HG03432 (cell line): ENCODE results near the gene CDC20B.

Source experiments
- ATAC-seq: cut with Tn5 transposase; IDR thresholded peaks from one replicate; pipeline ENCODE4 v1.9.1; 2021; ENCODE audit warnings: mild to moderate bottlenecking, moderate library complexity; ENCODE audit not compliant: unreplicated experiment

Gene CDC20B, protein sequence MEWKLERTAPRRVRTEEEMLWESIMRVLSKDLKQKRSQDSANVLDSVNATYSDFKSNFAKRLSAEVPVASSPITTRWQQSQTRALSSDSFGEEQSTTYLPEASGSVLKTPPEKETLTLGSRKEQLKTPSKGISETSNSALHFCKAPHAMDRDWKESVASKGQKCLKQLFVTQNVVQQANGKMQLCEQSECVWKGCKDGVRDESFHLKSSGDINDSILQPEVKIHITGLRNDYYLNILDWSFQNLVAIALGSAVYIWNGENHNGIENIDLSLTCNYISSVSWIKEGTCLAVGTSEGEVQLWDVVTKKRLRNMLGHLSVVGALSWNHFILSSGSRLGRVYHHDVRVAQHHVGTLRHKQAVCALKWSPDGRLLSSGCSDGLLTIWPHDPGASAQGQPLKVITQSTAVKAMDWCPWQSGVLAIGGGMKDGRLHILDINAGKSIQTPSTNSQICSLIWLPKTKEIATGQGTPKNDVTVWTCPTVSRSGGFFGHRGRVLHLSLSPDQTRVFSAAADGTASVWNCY

GRCh38 chr5:55172937-55173686, at the start of gene CDC20B:
Gene CDC20B, minus strand, starts transcription at chr5:55173177. Its CDS starts 177 bp downstream, at chr5:55173000.
- peak; percentile 94 for ATAC-seq

DNA sequence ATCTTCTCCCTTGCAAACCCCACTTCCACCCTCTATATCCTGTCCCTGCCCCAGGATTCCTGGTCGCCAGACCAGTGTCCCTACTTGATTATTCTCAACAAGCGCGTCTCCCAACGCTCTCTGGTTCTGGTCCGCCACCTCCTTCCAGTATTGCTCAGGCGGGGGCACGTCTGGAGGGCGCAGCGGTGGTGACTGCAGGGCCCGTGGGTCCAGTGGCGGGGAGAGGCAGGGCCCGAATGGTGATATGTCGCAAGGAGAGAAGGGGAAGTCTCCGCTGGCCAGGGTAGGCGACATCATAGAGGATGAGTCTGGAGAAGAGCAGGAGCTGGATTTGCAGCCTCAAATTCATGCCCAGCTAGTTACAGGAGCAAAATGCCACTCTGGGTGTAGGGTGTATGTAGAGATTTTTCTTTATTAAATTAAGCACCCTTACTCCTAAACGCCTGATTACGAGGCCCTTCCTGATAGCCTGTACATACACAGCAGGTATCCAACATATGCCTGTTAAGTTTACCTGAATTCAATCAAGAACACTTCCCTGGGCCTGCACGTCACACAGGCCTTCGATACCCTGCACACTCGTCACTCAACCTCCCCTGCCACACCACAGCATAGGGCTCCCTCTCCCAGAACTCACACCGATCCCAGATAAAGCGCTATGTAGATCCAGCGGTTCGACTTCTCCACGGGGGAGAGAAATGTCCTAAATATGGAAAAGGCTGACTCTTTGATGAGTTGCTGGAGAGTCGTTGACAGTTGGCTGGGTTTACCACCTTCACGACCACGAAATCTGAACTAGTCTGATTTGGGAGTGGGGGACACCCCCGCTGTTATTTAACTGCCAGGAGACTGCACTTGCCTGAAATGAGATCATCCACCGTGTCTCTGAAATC, 49.4 kb upstream of the CDC20B start:
- ATAC-seq = no peak

- no peak for ATAC-seq
Observed at GRCh38 chr5:55220433-55221185, 47.6 kb upstream of the CDC20B start.

DNA sequence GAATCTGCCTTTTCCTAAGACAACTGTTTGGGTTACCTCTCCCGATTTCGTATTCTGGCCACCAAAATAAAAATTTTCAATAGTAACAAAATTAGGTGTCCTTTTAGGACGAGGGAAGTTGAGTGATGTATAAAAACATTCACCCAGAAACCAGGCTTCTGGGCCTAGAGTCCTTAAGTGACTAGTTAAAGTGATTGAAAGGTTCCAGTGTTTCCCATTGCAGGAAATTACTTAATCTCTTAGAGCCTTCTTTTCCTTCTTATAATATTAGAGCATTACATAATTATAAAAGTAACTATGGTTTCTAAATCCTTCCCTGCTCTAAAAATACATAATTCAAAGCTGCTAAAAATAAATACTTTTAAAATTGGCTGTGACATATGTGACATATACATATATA, 46.8 kb upstream of the CDC20B start:
- ATAC-seq = no peak

DNA sequence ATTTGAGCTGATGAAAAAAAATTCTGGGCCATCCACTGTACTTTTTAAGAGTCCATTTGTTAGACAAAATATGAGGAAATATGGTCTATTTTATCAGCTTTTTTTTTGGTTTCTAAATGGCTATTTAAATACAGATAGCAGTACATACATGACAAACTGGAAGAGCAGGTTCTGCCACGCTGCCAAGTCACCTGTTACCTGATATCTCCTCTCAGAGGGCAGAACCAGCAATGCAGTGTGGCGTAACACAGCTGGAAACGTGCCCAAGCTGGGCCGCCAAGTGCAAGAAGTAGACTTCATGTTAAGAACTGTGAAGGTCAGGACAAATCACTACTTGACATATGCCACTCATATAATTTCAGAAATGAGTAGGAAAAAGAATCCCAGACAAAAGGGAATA, 46.0 kb upstream of the CDC20B start:
- ATAC-seq = no peak

GRCh38 chr5:55211184-55211874, 38.4 kb upstream of the CDC20B start:
- no peak for ATAC-seq

GRCh38 chr5:55205001-55205400, 32.0 kb upstream of the CDC20B start:
- no peak for ATAC-seq

- ATAC-seq = no peak
Observed at GRCh38 chr5:55191165-55191564, 18.2 kb upstream of the CDC20B start.

- no peak for ATAC-seq
Observed at GRCh38 chr5:55188656-55189540, 15.9 kb upstream of the CDC20B start.

GRCh38 chr5:55187370-55187769, 14.4 kb upstream of the CDC20B start:
- ATAC-seq = no peak

DNA sequence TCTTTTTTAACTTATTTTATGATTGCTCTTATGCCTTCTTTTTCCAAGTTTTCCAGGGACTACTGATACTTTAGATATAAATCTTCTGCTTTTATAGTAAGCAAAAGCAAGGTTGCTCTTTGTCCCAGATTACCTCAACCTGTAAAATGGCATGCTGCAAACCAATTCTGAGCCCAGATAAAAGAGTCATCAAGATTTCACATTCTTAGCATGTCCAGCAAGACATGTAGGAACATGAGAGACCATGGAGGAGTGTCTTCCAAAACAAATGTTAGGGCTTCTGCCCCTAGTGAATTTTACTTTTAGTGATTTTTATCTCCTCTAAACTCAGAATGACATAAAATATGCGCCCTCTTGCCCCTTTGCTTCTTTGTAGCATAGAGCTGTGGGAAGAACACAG, 7.0 kb upstream of the CDC20B start:
- no peak for ATAC-seq

DNA sequence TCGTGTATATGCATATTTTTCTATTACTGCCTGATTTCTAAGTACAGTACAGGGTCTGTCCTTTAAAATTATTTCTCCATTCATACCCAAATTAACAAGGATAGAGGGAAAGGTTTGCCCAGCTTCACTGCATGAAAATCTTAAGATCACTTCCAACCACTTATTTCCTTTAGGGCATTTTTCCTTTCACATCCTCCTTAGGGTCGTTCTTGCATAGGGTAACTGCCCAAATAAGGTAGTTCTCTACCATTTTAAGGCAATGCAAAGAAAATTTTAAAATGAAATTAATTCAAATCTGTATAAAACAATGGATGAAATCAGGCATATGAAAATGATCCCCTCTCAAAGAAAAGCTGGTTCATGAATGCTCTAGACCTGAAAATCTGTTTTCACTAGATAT, 4.1 kb upstream of the CDC20B start:
- ATAC-seq = no peak

DNA sequence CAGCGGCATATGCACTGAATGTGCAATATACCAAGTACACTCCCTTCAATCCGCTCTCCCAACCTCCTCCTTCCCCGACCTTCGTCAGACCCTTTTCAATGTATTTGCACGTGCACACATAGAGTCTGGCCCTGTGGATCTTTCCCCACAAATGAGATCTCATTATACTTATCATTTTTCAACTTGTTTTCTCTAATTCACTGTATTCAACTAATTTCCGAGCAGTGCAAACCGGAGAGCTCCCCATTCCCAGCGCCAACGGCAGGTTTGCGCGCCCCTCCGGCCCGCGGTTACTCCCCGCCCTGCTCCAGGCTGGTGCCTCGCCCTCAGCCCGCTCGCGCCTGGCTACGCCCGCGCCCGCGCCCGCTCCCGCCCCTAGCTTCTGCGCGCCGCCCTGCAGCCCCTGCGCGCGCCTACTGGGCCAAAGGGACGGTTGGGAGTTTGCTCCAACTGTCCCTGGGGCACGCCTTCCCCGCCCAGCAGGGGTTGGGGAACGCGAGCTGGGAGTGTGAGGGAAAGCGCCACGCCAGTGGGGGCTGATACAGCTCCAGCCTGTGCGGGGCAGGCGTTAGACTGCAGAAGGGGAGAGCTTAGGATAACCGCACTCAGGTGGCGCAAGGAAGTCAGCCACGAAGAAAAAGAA, 3.3 kb upstream of the CDC20B start:
- ATAC-seq = no peak

DNA sequence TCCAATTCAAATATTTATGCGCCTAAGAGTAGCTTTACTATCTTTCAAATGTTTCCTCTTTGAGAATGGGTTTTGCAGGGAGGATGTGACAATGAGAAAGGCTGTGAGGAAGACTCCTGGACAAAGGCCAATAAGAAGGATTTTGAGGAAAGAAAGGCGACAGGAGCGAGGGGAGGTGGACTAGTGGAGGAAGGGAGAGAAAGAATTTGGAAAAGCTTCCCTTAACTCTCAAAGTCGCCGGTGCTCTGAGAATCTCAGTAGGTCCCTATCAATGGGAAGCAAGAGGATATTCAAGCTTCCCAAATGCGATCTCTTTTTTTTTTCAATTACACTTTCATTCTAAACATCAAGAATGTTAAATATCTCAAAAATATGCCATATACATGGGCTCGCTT, 2.8 kb upstream of the CDC20B start:
- ATAC-seq = no peak

DNA sequence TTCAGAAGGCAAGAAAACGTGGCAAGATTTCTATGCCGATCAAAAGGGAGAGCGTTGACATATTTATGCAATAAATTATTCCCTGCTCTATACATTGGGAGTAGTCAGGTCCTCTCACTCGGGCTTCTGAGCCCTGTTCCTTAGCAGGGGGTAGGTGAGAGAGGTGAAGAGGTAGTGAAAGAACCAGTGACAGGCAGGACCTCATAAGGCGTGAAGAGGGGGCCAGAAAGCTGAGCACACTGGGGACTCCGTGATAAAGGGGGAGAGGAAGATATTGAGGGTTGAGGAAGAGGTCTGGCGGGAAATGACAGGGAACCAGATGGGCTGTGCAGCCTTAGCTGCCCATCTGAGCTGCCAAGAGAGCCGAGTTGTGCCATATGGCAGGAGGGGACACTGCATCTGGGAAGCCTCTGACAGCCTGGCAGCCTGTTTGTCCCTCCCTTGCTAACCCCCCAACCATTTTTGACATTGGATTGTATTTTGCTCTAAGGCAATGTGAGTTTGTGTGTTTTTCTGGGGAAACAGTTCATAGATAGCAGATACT, 782 bp upstream of the CDC20B start:
- peak; percentile 15 for ATAC-seq

DNA sequence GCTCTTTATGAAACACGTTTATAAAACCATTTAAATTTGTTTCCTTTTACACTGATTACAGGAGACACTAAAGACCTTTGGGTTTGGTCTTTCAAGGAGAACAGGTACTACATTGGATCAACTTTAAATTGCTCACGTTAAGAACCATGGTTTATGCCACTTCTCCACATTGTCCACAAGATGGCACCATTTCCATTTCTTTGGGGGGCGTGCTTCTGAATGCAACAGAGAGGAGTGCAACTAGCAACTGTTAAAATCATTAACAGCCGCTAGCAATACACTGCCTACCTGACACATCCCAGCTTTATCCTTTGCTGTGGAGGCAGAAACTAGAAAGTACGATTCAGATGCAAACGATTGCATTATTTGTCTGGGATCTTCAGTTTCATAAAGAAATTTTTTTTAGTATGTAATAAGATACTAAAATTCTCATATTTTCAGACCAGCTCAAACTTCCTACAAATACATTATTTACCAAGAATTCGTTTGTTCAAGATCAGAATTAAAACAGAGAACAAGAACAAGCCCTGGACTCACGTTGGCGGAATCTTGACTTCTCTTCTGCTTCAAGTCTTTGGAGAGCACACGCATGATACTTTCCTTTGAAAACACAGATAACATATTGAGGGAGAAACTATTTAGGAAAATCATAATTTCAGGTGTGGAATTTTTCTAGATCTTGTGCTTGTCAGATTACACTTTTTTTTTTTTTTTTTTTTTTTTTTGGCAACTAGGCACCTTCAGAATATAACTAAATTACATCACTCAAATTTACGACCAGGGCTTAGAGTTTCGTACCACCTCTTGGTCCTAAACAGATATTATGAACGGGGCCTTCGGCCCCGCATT, 702 bp downstream of the CDC20B start:
- ATAC-seq = peak; percentile 52

- ATAC-seq = no peak
Observed at GRCh38 chr5:55171471-55171870, 1.5 kb downstream of the CDC20B start.
